ENCODE data around the gene EFCAB11. TPM values are rescaled to one million over a fixed set of nuclear protein-coding genes. Genes with fewer than 3 reads are reported as not detected.

EFCAB11 gene
- total RNA-seq, 1 experiment from 2014 or later: 15.5 TPM

DNA sequence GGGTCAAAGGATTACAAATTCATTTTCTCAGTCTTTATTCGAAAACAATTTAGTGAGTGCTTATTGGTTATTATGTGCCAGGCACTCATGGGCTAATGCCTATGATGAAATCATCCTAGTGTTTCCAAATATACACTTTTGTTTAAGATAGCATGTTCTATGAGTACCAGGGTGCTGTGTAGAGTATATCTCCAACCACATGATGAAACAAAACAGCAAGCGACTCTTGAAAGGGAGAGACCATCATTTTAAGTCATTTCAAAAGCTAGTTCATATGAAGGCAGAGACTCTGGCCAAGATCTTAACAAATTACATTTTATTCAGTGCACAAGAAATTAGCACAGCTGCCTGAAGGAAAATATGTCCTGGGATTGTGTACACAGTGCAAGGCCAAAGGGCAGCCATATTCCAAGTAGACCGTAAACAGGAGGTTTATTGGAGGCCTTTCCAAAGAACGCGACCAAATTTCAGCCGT, 204.2 kb downstream of the EFCAB11 start (continued):
- TF ChIP-seq TEAD4 (CRISPR knock-in tag; IDR thresholded peaks at IDR 0.05) (no peak), GABPB1 (CRISPR knock-in tag; IDR thresholded peaks at IDR 0.05) (no peak), NFYB (CRISPR knock-in tag; conservative IDR thresholded peaks at IDR 0.05; ENCODE audit: low read depth) (no peak), ZNF317 (CRISPR knock-in tag; IDR thresholded peaks at IDR 0.05; ENCODE audit: borderline replicate concordance, low read depth) (no peak), RORB (CRISPR knock-in tag; IDR thresholded peaks at IDR 0.05) (no peak), ZNF396 (CRISPR knock-in tag; IDR thresholded peaks at IDR 0.05; ENCODE audit: borderline replicate concordance) (no peak), HMGA2 (CRISPR knock-in tag; IDR thresholded peaks at IDR 0.05) (no peak)
- TF ChIP-seq, protein P1, sequence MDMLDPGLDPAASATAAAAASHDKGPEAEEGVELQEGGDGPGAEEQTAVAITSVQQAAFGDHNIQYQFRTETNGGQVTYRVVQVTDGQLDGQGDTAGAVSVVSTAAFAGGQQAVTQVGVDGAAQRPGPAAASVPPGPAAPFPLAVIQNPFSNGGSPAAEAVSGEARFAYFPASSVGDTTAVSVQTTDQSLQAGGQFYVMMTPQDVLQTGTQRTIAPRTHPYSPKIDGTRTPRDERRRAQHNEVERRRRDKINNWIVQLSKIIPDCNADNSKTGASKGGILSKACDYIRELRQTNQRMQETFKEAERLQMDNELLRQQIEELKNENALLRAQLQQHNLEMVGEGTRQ (CRISPR knock-in tag; IDR thresholded peaks at IDR 0.05): no peak
- TF ChIP-seq, protein P2, sequence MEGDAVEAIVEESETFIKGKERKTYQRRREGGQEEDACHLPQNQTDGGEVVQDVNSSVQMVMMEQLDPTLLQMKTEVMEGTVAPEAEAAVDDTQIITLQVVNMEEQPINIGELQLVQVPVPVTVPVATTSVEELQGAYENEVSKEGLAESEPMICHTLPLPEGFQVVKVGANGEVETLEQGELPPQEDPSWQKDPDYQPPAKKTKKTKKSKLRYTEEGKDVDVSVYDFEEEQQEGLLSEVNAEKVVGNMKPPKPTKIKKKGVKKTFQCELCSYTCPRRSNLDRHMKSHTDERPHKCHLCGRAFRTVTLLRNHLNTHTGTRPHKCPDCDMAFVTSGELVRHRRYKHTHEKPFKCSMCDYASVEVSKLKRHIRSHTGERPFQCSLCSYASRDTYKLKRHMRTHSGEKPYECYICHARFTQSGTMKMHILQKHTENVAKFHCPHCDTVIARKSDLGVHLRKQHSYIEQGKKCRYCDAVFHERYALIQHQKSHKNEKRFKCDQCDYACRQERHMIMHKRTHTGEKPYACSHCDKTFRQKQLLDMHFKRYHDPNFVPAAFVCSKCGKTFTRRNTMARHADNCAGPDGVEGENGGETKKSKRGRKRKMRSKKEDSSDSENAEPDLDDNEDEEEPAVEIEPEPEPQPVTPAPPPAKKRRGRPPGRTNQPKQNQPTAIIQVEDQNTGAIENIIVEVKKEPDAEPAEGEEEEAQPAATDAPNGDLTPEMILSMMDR (IDR thresholded peaks at IDR 0.05): no peak
- TF ChIP-seq, protein P3, sequence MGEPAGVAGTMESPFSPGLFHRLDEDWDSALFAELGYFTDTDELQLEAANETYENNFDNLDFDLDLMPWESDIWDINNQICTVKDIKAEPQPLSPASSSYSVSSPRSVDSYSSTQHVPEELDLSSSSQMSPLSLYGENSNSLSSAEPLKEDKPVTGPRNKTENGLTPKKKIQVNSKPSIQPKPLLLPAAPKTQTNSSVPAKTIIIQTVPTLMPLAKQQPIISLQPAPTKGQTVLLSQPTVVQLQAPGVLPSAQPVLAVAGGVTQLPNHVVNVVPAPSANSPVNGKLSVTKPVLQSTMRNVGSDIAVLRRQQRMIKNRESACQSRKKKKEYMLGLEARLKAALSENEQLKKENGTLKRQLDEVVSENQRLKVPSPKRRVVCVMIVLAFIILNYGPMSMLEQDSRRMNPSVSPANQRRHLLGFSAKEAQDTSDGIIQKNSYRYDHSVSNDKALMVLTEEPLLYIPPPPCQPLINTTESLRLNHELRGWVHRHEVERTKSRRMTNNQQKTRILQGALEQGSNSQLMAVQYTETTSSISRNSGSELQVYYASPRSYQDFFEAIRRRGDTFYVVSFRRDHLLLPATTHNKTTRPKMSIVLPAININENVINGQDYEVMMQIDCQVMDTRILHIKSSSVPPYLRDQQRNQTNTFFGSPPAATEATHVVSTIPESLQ (CRISPR knock-in tag; IDR thresholded peaks at IDR 0.05): no peak
- TF ChIP-seq, protein P4, sequence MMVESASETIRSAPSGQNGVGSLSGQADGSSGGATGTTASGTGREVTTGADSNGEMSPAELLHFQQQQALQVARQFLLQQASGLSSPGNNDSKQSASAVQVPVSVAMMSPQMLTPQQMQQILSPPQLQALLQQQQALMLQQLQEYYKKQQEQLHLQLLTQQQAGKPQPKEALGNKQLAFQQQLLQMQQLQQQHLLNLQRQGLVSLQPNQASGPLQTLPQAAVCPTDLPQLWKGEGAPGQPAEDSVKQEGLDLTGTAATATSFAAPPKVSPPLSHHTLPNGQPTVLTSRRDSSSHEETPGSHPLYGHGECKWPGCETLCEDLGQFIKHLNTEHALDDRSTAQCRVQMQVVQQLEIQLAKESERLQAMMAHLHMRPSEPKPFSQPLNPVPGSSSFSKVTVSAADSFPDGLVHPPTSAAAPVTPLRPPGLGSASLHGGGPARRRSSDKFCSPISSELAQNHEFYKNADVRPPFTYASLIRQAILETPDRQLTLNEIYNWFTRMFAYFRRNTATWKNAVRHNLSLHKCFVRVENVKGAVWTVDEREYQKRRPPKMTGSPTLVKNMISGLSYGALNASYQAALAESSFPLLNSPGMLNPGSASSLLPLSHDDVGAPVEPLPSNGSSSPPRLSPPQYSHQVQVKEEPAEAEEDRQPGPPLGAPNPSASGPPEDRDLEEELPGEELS (CRISPR knock-in tag; IDR thresholded peaks at IDR 0.05): no peak
- TF ChIP-seq, protein P5, sequence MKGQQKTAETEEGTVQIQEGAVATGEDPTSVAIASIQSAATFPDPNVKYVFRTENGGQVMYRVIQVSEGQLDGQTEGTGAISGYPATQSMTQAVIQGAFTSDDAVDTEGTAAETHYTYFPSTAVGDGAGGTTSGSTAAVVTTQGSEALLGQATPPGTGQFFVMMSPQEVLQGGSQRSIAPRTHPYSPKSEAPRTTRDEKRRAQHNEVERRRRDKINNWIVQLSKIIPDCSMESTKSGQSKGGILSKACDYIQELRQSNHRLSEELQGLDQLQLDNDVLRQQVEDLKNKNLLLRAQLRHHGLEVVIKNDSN (CRISPR knock-in tag; IDR thresholded peaks at IDR 0.05): no peak

DNA sequence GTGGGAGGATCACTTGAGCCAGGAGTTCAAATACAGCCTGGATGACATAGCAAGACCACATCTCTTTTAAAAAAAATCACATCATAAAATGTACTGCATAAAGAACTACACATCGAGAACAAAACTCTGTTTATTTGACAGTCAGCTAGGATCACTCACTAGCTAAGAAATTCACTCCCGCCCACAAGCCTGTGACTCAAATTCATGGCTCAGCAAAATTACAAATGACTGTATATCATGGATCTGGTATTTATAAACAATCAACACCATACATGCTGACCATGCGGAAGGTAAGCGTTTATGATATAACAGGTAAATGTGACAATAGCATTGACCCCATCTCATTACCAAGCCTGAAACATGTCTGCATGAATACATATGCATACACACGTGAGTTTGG, 206.5 kb downstream of the EFCAB11 start:
- H3K9me3 Mint-ChIP-seq: peaks cover 33% of the 10 kb centered on the region
- 0 out of 2 replicates have a peak, but pooled peaks cover 1% of the 10 kb centered on the region for H3K4me1 Mint-ChIP-seq
- H3K27ac Mint-ChIP-seq: no peak overlapping the region
- ChIA-PET CTCF (no interaction called here), POLR2A (no interaction called here)
- ATAC-seq: no peak
- H3K4me3 Mint-ChIP-seq: no peak overlapping the region
- no peak for DNase-seq (ENCODE audit: low spot score)
- H3K36me3 Mint-ChIP-seq: peaks cover 8% of the 10 kb centered on the region
- H3K27me3 Mint-ChIP-seq (ENCODE audit: low read depth): no peaks in the 10 kb centered on the region; the same call in none of the 2 replicates
- TF ChIP-seq, protein P6, sequence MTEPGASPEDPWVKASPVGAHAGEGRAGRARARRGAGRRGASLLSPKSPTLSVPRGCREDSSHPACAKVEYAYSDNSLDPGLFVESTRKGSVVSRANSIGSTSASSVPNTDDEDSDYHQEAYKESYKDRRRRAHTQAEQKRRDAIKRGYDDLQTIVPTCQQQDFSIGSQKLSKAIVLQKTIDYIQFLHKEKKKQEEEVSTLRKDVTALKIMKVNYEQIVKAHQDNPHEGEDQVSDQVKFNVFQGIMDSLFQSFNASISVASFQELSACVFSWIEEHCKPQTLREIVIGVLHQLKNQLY (CRISPR knock-in tag; IDR thresholded peaks at IDR 0.05): no peak
- no peak for TF ChIP-seq SP1 (CRISPR knock-in tag; conservative IDR thresholded peaks at IDR 0.05)
- no peak for TF ChIP-seq NR2C2 (CRISPR knock-in tag; IDR thresholded peaks at IDR 0.05)
- no peak for TF ChIP-seq ZNF423 (CRISPR knock-in tag; IDR thresholded peaks at IDR 0.05)
- TF ChIP-seq, protein P7, sequence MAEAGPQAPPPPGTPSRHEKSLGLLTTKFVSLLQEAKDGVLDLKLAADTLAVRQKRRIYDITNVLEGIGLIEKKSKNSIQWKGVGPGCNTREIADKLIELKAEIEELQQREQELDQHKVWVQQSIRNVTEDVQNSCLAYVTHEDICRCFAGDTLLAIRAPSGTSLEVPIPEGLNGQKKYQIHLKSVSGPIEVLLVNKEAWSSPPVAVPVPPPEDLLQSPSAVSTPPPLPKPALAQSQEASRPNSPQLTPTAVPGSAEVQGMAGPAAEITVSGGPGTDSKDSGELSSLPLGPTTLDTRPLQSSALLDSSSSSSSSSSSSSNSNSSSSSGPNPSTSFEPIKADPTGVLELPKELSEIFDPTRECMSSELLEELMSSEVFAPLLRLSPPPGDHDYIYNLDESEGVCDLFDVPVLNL (CRISPR knock-in tag; IDR thresholded peaks at IDR 0.05; ENCODE audit: borderline replicate concordance, low read depth): no peak
- TF ChIP-seq, protein P8, sequence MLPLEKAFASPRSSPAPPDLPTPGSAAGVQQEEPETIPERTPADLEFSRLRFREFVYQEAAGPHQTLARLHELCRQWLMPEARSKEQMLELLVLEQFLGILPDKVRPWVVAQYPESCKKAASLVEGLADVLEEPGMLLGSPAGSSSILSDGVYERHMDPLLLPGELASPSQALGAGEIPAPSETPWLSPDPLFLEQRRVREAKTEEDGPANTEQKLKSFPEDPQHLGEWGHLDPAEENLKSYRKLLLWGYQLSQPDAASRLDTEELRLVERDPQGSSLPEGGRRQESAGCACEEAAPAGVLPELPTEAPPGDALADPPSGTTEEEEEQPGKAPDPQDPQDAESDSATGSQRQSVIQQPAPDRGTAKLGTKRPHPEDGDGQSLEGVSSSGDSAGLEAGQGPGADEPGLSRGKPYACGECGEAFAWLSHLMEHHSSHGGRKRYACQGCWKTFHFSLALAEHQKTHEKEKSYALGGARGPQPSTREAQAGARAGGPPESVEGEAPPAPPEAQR (CRISPR knock-in tag; IDR thresholded peaks at IDR 0.05): no peak
- TF ChIP-seq TP53 (CRISPR knock-in tag; IDR thresholded peaks at IDR 0.05): no peak
- TF ChIP-seq, protein P9, sequence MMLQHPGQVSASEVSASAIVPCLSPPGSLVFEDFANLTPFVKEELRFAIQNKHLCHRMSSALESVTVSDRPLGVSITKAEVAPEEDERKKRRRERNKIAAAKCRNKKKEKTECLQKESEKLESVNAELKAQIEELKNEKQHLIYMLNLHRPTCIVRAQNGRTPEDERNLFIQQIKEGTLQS (CRISPR knock-in tag; conservative IDR thresholded peaks at IDR 0.05): no peak
- TF ChIP-seq FOXJ3 (CRISPR knock-in tag; IDR thresholded peaks at IDR 0.05; ENCODE audit: borderline replicate concordance): no peak
- TF ChIP-seq, protein P10, sequence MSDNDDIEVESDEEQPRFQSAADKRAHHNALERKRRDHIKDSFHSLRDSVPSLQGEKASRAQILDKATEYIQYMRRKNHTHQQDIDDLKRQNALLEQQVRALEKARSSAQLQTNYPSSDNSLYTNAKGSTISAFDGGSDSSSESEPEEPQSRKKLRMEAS (CRISPR knock-in tag; IDR thresholded peaks at IDR 0.05): no peak
- no peak for TF ChIP-seq ZNF138 (CRISPR knock-in tag; conservative IDR thresholded peaks at IDR 0.05)
- no peak for TF ChIP-seq SOX15 (CRISPR knock-in tag; IDR thresholded peaks at IDR 0.05)
